NK-92 treated with Interleukin-12 subunit alpha and Interleukin-12 subunit beta, amount 100 ng/mL, for 24 hours (cell line): Measurements from ENCODE around the gene MRAP2.

Source experiments
- DNase-seq: peaks from one replicate; lab custom pipeline; 2025; lab: John Stamatoyannopoulos, UW

Gene MRAP2

GRCh38 chr6:84033523-84034451 is at the start of gene MRAP2:
Gene MRAP2, plus strand, starts transcription at chr6:84033772. Its CDS starts 21,547 bp downstream, at chr6:84055319.
- DNase-seq: no peak

GRCh38 chr6:83984411-83984810 is 49.2 kb upstream of the MRAP2 start:
- DNase-seq: no peak

GRCh38 chr6:83985308-83985713 is 48.3 kb upstream of the MRAP2 start:
- no peak for DNase-seq

DNA sequence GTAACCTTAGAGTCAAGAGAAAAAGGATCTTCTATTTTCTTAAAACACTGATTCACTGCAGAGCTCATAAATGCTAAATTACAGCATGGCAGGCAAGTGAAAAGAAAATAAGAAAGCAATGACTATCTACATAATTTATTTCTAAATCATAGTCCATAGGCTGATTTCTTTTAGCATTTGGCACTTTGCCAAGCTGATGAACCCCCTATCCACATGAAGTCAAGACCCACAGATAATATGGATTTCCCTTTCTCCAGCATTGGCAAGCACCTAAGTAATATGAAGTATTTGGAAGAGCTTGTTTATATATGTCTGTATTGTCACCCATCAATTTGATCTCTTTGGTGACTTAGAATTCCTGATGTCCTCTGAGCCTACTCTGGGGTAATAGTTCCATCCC is 47.9 kb upstream of the MRAP2 start:
- DNase-seq: no peak

GRCh38 chr6:83998021-83998584 is 35.5 kb upstream of the MRAP2 start:
- DNase-seq: no peak

DNA sequence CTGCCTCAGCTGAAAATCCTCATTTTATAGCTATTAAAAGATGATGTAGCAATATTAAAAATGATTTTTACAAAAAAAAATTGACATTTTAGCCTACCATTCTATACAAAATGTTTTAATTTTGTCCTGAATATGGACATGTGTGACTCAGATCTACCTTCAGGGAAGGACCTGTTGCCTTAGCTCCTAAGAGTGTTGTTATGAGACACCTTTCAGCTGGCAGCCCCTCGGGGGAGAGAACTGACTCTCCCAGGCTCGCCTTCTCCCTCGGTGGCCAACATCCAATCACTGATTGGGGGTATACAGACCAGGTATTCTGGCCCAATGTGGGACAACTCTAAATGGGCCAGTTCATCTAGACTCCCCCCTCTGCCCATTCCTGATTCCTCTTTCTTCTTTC is 32.5 kb upstream of the MRAP2 start:
- no peak for DNase-seq

- DNase-seq: no peak
Measured at GRCh38 chr6:84002226-84002625, 31.3 kb upstream of the MRAP2 start.

GRCh38 chr6:84003131-84003530 is 30.4 kb upstream of the MRAP2 start:
- DNase-seq: no peak

DNA sequence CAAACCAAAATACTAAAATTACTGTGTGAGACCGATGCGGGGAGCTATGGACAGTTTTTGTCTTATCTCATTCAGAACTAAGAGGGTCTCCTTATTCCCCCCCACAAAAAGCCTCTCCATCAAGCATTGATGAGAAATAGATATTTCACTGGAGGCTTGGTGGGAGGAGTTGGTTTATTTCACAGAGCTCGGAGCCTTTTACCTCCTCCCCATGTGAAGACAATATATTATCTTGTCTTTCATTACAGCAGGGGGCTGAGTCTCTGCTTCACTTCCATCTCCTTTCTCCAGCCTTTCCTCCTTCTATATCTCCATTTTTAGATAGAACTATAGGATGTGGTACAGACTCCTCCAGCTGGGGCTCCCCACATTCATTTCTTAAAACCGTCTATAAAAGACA is 29.9 kb upstream of the MRAP2 start:
- no peak for DNase-seq

DNA sequence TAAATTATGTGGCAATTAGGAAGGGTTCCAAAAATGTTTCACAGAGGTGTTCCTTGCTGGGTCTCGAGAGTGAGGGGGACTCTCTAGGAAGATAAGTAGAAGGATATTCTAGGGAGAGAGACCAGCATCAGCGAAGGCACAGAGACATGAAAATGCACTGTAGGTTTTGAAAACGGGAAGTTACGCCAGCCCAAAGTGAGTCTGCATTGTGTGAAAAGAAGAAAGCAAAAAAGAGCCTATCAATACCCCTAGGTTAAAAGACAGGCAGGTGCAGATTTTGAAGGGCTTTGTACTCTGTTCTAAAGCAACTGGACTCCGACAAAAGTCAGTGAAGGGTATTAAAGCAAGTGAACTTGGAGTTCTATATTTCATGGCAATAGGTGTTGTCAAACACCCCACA is 25.7 kb upstream of the MRAP2 start:
- no peak for DNase-seq

DNA sequence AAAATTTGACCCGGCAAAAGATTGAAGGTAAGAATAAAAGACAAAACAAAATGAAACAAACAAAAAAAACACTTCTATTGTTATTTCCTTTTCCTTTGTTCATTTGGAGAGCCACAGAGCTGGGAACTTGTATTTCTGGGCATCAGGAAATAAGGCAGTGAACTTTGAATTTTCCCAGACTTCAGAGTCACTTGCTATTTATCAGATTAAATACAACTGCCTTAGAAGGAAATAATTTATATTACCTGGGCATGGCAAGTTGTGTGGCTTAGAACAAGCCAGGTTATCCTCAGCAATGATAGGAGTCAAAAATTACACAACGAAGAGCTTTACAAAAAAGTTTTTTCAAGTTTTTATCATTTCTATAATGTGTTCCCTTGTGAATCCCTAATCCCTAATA is 20.2 kb upstream of the MRAP2 start:
- DNase-seq: no peak

GRCh38 chr6:84013931-84014330 is 19.6 kb upstream of the MRAP2 start:
- DNase-seq: no peak

DNA sequence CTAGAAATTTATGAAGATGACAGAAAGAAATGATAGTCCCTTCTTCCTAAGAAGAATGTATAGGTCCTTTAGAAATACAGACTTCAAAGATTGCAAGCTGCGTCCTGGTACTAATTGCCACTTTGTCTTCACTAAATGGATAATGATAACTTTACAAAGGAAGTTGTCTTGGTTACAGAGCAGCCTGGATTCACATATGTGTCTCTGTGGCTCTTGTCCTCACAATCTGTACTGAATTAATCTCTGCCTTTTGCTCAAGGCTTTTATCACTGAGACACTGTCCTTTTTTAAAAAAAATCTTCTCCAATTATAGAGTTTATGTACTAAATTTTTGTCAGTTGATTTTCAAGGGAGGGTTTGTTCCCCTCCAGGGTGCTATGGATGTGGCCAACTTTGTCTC is 17.5 kb upstream of the MRAP2 start:
- DNase-seq: no peak

DNA sequence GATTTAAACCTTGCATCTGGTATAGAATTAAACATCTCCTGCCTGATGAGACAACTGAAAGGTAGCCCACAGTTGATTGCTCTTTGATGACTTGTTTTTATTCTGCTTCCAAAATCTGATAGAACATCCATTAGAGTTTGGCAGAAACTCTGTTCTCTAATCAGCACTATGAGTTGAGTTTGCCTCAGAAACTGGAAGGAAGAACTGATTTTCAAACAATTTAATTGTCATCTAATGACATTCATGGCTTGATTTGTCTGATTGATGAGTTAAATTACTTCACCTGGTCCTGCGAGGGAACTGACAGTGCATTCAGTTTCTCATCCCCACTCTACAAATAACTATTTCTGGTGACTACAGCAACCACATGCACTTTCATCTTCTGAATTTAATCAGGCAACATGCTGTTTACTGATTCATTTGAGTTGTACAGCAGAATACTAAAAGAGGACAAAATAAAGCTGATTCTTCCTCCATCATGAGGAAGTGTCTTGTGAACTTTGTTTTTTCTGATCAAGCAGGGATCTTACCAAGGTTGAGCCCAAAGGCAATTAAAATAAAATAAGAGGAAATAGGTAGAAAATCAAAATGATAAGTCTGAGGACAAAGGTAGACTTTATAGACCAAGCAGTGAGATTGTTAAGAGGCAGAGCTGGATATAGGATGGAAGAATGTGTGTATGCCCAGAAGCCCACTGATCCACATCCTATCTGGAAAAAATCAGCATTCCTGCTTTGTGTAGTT is 15.7 kb upstream of the MRAP2 start:
- no peak for DNase-seq

- no peak for DNase-seq
Measured at GRCh38 chr6:84018453-84019061, 15.0 kb upstream of the MRAP2 start.

DNA sequence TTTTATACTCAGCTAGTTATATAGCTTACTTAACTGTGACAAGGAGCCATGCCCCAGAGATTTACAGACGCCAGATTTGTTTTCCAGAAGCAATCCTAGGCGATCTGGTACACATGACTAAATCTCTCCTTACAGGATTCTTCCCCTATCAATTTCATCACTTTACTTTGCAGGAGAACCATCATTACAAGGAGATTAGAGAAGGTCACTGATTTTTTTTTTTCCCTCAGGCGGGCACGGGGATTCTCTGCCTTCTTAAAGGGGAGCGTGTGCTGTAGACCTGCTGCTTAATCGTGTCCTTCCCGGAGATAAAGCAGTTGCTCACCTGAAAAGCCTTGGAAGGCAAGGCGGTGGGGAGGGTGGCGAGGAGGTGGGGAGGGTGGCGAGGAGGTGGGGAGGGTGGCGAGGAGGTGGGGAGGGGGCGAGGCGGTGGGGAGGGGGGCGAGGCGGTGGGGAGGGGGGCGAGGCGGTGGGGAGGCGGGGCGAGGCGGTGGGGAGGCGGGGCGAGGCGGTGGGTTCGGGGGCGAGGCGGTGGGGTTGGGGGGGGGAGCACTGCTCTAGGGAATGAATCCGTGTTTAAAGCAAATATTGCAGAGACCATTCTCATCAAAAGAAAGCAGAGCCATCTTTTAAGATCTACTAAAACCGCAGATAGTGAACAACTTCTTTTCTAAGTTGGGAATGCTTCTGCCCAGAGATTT is 14.3 kb upstream of the MRAP2 start:
- DNase-seq: no peak

- no peak for DNase-seq
Measured at GRCh38 chr6:84019842-84020211, 13.7 kb upstream of the MRAP2 start.

DNA sequence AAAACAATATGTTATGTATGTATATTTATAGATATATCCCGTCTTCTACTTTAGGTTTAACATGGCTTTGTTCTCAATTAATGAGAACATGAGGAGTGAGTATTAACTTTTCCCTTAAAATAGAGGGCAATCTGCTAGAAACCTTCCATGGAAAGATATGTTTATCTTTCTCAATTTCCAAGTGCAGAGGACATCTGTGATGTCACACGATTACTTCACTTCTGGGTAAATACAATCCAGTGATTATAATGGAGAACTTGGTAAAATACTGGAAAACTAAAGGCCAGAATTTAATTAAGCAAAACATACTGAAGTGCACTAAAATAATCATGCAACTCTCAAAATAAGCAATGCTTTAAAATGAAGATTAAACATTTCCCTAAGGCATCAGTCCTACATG is 11.9 kb upstream of the MRAP2 start:
- DNase-seq: no peak

GRCh38 chr6:84026721-84027164 is 6.8 kb upstream of the MRAP2 start:
- no peak for DNase-seq

- no peak for DNase-seq
Measured at GRCh38 chr6:84027340-84028181, 6.0 kb upstream of the MRAP2 start.

DNA sequence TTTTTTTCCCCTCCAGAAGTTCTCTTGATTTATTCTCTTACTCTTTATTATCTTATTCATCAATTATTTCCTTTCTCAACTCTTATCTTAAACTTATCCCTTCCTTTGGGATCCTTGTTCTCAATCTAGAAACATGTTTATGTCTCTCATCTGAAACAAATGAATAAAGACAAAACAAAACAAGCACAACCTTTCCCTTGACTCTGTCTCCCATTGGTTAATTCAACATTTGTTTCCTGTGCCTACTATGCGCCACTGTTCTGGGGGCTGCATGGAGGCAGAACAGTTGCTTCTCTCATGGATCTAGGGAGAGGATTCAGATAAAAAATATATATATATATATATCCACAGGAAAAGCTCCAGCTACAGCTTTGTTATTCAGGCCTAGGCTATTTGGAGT is 5.2 kb upstream of the MRAP2 start:
- no peak for DNase-seq
